ENCODE results near the gene THAP5. TPM values are rescaled to one million over a fixed set of nuclear protein-coding genes. Genes with fewer than 3 reads are reported as not detected.

THAP5 gene
- total RNA-seq, 1 donor from 2014 or later = 26.3 TPM

- DNase-seq (ENCODE audit: low read depth) = no peak
These were observed 20.4 kb upstream of the THAP5 start for GRCh38 chr7:108589874-108590273.

GRCh38 chr7:108589199-108589598, 19.7 kb upstream of the THAP5 start:
- no peaks in the 10 kb centered on the region for H3K36me3 ChIP-seq (ENCODE audit: control insufficient read depth, insufficient read depth, low read length)
- H3K27me3 ChIP-seq (ENCODE audit: control insufficient read depth, insufficient read depth, low read length) = no peaks in the 10 kb centered on the region
- DNase-seq (ENCODE audit: low read depth) = no peak
- no peak overlapping the region for H3K4me3 ChIP-seq (ENCODE audit: low read depth, low read length)
- TF ChIP-seq CTCF (IDR thresholded peaks at IDR 0.05; ENCODE audit: insufficient read depth, low read length, poor library complexity, severe bottlenecking) = no peak

More at GRCh38 chr7:108589874-108590273, 20.4 kb upstream of the THAP5 start:
- TF ChIP-seq CTCF (IDR thresholded peaks at IDR 0.05; ENCODE audit: insufficient read depth, low read length, poor library complexity, severe bottlenecking) = no peak
- no peaks in the 10 kb centered on the region for H3K27me3 ChIP-seq (ENCODE audit: control insufficient read depth, insufficient read depth, low read length)
- H3K4me3 ChIP-seq (ENCODE audit: low read depth, low read length) = no peak overlapping the region
- H3K36me3 ChIP-seq (ENCODE audit: control insufficient read depth, insufficient read depth, low read length) = no peaks in the 10 kb centered on the region

GRCh38 chr7:108586274-108586710, 16.8 kb upstream of the THAP5 start:
- Histone ChIP-seq H3K4me3 (ENCODE audit: low read depth, low read length) (no peak overlapping the region), H3K27me3 (ENCODE audit: control insufficient read depth, insufficient read depth, low read length) (no peaks in the 10 kb centered on the region), H3K36me3 (ENCODE audit: control insufficient read depth, insufficient read depth, low read length) (no peaks in the 10 kb centered on the region)
- DNase-seq (ENCODE audit: low read depth) = no peak
- no peak for TF ChIP-seq CTCF (IDR thresholded peaks at IDR 0.05; ENCODE audit: insufficient read depth, low read length, poor library complexity, severe bottlenecking)

GRCh38 chr7:108585843-108586242, 16.3 kb upstream of the THAP5 start:
- DNase-seq (ENCODE audit: low read depth) = no peak
- no peak for TF ChIP-seq CTCF (IDR thresholded peaks at IDR 0.05; ENCODE audit: insufficient read depth, low read length, poor library complexity, severe bottlenecking)

GRCh38 chr7:108584211-108584610, 14.7 kb upstream of the THAP5 start:
- TF ChIP-seq CTCF (IDR thresholded peaks at IDR 0.05; ENCODE audit: insufficient read depth, low read length, poor library complexity, severe bottlenecking) = no peak
- Histone ChIP-seq H3K36me3 (ENCODE audit: control insufficient read depth, insufficient read depth, low read length) (no peaks in the 10 kb centered on the region), H3K4me3 (ENCODE audit: low read depth, low read length) (no peak overlapping the region), H3K27me3 (ENCODE audit: control insufficient read depth, insufficient read depth, low read length) (no peaks in the 10 kb centered on the region)
- DNase-seq (ENCODE audit: low read depth) = no peak

More at GRCh38 chr7:108585843-108586242, 16.3 kb upstream of the THAP5 start:
- Histone ChIP-seq H3K4me3 (ENCODE audit: low read depth, low read length) (no peak overlapping the region), H3K36me3 (ENCODE audit: control insufficient read depth, insufficient read depth, low read length) (no peaks in the 10 kb centered on the region), H3K27me3 (ENCODE audit: control insufficient read depth, insufficient read depth, low read length) (no peaks in the 10 kb centered on the region)

Data from kidney epithelial cell (primary cell).